Smooth muscle cell of the brain vasculature (primary cell): ENCODE measurements around the gene EVC2.

ENCODE experiments used
- DNase-seq: peaks from one replicate; pipeline ENCODE4 v3.0.0-alpha.2; 2012; ENCODE audit warnings: low read depth, low spot score

Gene EVC2

DNA sequence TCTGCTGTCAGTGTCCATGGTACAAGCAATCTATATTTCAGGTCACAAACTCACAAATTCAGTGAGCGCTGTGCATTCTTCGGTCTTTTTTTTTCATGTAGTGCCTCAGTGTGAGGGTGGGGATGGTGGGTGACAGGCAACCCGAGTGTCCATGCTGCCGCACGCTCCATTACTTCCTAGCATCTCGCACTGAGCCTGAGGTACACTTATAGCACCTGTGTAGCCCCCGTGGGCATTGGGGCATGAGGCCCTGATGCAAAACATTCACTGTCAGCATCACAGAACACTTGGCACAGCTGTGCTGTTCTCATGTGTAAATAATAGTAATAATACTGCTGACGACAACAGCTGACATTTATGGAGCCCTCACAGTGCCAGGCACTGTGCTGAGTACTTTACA, 31.6 kb downstream of the EVC2 start:
- no peak for DNase-seq

DNA sequence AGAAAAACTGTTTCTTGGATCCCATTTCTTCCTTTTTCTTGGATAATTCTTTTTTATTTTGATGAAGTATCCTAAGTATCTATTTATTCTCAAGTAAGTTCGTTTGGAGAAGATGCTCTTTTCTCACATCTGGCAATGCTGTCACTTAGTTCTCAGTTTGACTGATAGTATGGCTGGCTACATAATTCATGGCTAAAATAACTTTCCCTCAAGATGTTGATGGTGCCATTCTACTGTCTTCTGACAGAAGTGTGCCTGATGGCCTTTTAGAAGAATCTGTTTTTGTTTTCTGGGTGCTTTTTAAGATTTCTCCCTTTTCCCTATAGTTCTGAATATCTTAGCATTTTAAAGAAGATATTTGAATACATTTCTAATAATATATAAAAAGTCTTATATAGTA, 41.6 kb downstream of the EVC2 start:
- DNase-seq, result no peak

- no peak for DNase-seq
These were observed 43.6 kb downstream of the EVC2 start for GRCh38 chr4:5664778-5665177.

GRCh38 chr4:5662555-5662954, 45.8 kb downstream of the EVC2 start:
- no peak for DNase-seq

DNA sequence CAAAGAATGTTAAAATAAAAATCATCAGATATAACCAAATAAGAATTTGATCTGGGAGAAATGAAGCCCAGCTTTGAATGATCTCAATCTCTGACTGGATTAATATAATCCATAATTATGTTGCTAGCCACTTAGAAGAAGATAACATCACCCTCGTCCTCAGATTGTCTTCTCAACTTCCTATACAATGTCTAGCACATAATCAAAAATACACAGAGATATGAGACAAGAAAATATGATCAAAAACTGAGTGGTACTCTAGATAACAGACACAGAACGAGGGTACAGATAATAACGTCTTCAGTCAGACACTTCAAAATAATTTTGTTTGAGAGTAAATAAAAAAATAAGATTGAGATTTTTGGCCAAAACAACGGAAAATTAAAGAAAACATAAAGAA, 47.1 kb downstream of the EVC2 start:
- no peak for DNase-seq

DNA sequence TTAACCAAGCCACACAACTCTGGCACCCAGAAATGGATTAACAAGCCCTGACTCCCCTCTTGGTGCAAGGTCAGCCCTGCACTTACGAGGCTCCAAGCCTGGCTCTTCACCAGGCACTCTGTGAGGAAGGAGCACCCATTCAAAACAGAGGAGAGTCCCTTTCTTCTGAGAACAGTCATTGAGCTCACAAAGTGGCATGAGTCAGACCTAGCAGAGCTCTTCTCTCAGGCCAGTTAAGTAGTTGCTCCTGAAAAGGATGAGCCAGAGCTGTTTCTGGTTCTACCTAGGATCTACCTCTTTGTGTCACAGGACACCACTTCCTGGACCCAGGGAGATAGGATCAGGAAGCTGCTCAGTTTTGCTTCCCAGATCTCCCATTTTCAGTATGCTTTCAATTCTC, 48.2 kb downstream of the EVC2 start:
- no peak for DNase-seq

DNA sequence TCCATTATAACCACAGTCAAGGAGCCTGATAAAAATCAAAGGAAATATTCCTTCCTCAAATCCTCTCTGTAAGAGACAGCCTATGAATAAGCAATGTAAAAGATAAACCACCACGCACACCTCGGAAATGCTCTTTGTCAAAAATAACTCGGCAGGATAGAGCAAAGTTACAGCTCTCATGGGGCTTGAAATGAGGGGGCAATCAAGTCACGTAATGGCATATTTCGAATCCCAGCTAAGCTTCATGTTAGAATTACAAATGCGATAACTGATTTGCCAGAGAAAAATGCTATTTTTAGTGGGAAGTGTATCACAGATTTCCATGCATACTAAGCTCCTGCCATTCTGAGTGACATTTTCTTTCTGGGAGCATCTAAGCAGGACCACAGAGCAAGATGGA, 49.4 kb downstream of the EVC2 start:
- DNase-seq, result no peak

- DNase-seq, result no peak
These were observed 51.9 kb downstream of the EVC2 start for GRCh38 chr4:5656415-5656814.

- DNase-seq, result no peak
These were observed 53.6 kb downstream of the EVC2 start for GRCh38 chr4:5654791-5655190.

GRCh38 chr4:5651089-5651488, 57.3 kb downstream of the EVC2 start:
- DNase-seq, result no peak

- DNase-seq, result no peak
These were observed 58.3 kb downstream of the EVC2 start for GRCh38 chr4:5650040-5650439.

DNA sequence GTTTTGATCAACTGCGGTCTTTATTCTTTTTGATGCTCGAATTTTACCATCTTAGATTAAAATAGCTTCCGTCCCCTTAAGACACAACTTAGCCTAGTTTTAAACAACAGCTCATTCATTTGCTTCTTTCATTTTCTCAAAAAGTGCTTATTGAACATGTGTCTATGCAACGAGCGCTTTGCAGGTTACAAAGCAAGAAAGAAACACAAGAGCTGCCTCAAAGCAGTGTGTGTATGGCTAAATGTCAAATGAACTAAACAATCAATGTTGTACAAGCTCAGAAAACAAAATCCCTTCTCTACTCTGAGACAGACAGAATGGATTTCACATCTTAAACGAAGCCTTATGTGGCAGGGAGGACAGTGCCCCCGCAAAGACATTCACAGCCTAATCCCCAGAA, 61.0 kb downstream of the EVC2 start:
- no peak for DNase-seq

GRCh38 chr4:5640096-5640495, 68.3 kb downstream of the EVC2 start:
- no peak for DNase-seq

DNA sequence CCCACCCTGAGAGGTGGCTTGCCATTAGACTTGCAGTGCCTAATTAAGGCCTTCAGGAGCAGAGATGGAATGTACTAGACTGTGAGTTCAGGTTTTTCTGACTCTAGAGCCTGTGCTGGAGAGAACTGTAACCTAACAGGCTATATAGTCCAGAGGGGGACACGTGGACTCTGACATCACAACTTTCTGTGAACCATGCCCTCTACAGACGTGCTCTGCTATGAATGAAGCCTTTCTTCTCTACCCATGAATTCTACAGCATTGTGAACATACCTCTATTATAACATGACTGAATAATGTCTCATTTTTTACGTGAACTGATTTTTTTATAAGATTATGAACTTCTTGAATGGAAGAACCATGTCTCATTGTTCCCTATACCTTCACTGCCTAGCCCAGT, 68.8 kb downstream of the EVC2 start:
- DNase-seq, result no peak

DNA sequence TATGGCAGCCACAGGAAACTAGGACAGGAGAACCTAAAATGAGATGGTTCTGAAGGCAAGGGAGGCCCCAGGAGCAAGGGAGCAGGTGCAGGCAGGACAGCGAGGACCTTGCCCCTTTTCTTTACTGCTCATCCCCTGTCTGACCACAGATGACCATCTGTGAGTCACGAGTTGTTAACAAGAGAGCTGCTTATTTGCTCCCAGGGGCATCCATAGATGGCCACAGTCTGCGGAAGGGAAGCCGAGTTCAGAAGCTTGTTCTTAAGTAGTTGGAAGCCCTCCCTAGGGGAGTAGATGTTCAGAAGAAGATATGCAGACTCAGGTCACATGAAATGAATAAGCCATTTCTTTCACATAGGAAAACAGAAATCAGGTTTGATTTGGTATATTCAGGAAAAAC, 69.4 kb downstream of the EVC2 start:
- peak; percentile 7 for DNase-seq

GRCh38 chr4:5638316-5638715, 70.0 kb downstream of the EVC2 start:
- no peak for DNase-seq

DNA sequence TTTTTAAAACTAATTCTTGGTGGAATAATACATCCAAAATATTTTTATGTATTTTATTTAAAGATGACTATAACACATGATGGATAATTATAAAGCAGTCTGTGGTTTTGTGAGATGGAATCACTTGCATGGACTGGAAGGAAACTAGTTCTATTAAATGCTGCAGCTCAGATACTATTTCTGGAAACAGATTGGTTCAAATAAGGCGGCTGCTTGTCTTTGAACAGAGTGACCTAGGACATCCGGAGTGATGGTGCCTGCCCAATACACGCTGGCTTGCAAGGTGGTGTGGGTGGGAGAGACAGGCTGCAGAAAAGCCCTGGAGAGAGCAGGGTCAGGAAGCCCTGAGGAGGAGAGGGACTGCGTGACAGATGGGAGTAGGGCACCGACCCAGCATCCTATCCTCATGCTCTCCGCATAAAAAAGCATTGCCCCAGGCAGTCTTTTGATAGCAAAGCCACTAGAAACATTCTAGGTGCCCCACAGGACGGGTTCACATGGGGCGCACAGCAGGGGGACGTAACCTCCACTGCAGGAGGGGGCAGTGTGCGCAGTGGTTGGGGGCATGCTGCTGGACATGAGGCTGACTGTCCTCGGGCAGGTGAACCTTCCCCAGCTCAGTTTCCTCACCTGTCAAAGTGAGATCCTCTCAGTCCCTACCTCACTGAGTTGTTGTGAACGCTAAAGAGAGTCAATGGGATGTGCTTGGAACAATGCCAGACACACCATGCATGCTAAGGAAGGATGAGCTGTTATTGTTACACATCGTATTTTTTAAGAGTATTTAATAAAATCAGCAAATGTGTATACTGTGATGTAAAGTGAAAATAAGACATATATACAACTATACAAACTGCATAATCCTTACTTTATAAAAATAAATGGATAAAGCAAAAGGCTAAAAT, 71.3 kb downstream of the EVC2 start:
- peak; percentile 3 for DNase-seq

DNA sequence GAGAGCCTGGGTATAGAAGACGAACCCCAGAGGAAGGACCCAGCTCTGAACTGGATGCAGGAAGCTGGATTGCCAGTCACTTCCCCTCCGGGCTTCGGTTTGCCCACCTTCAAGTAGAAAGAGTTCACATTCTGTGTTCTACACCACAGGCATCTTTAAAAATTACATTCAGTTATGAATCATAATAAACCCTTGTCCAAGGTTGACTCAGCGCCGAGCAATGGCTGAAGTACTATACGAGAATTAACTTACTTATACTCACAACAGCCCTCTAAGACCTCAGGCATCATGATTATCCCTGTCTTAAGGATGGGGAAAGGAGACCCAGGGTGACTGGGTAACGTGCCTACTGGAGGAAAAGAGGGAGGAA, 72.5 kb downstream of the EVC2 start:
- DNase-seq, result peak; percentile 23

DNA sequence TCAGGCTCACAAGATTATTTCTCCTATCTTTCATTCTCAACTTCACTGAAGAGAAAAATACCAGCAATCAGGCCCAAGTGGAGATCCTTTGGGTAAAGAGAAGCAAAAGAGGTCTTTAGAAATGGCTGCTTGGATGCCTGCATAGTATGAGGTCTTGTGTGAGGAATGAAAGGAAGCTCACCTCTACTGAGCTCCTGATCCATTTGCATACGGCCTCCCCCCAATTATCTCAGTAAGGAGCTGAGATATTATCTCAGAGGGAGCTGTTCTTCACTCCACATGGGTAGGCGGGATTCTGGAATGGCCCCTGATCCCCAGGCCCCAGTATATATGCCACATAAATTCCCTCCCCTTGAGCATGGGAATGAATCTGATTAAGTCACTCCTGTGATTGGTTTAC, 75.8 kb downstream of the EVC2 start:
- DNase-seq, result no peak

- no peak for DNase-seq
These were observed 76.3 kb downstream of the EVC2 start for GRCh38 chr4:5632066-5632440.

DNA sequence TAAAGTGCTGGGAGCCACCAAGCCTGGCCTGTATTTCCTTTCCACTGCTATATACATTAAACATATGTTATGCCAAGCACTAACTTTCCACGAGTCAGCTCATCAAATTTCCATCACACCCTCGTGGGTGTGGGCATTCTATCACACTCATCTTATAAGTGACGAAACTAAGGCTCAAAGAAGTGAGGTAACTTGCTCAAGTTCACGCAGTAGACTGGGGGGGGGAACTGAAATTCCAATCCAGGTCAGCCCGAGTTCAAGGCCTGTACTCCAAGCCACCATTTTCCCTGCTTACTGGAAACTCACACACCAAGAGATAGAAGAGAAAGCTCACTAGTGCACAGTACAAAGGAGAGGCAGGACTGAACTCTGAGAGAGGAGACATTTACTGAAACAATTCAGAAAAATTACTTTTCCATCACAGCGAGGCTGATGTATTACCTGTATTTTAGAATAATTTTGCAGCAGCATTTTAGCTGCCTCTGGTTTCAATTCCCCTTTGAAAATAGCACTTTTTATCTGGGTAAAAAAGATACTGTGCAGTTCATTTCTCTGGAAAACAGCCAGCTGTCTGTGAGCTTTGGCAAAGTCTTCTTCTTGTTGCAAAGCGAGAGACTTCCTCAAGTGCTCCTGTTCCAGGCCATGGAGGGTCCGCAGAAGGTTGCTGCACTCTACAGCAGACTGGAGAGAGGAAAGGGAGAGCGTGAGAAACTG, 76.8 kb downstream of the EVC2 start:
- no peak for DNase-seq

- DNase-seq, result no peak
These were observed 77.6 kb downstream of the EVC2 start for GRCh38 chr4:5630762-5631161.

- no peak for DNase-seq
These were observed 78.8 kb downstream of the EVC2 start for GRCh38 chr4:5629542-5629941.
